ENCODE measurements around the gene ARHGAP21. TPM values are rescaled to one million over a fixed set of nuclear protein-coding genes. Genes with fewer than 3 reads are reported as not detected.
A peak's percentile ranks its signal among the peaks of the same experiment; 100 is the strongest.

The ARHGAP21 gene
- total and polyA plus RNA-seq, 2 experiments from 2014 or later: 15.3 to 44.5 TPM

GRCh38 chr10:24762161-24762924 lies 38.7 kb upstream of the ARHGAP21 start:
- no peak for TF ChIP-seq STAT1 (IDR thresholded peaks at IDR 0.05; ENCODE audit: unreplicated experiment)
- no peak for TF ChIP-seq CTCF (conservative IDR thresholded peaks at IDR 0.05; ENCODE audit: low read depth in 2 of 2)
- TF ChIP-seq ZNF331 (CRISPR knock-in tag; IDR thresholded peaks at IDR 0.05; ENCODE audit: low read depth): no peak
- TF ChIP-seq EZH2 (IDR thresholded peaks at IDR 0.05; ENCODE audit: low read depth, unreplicated experiment): no peak
- TF ChIP-seq ZNF462 (CRISPR knock-in tag; IDR thresholded peaks at IDR 0.05): no peak
- no peak for TF ChIP-seq JUNB (IDR thresholded peaks at IDR 0.05; ENCODE audit: unreplicated experiment)
- TF ChIP-seq NANOG (IDR thresholded peaks at IDR 0.05; ENCODE audit: borderline replicate concordance): no peak
- no peak for TF ChIP-seq POLR2AphosphoS5 (IDR thresholded peaks at IDR 0.05; ENCODE audit: low read depth)
- TF ChIP-seq ZNF114 (CRISPR knock-in tag; IDR thresholded peaks at IDR 0.05): no peak
- TF ChIP-seq ETS1 (IDR thresholded peaks at IDR 0.05): no peak
- no peak for TF ChIP-seq CREB1 (CRISPR knock-in tag; IDR thresholded peaks at IDR 0.05; ENCODE audit: low read depth)
- TF ChIP-seq EZH2phosphoT487 (IDR thresholded peaks at IDR 0.05; ENCODE audit: unreplicated experiment): no peak
- TF ChIP-seq REST (IDR thresholded peaks at IDR 0.05; ENCODE audit: unreplicated experiment): no peak
- Histone ChIP-seq H4K20me1 (replicated peaks; ENCODE audit: insufficient read depth) (no peaks in the 10 kb centered on the region), H3K27me3 (ENCODE audit: insufficient read depth) (no peaks in the 10 kb centered on the region), H3K4me2 (peak overlapping the region; percentile 35), H3K4me1 (ENCODE audit: insufficient read depth) (peaks cover 20% of the 10 kb centered on the region), H3K36me3 (ENCODE audit: insufficient read depth) (no peaks in the 10 kb centered on the region), H3K9me2 (ENCODE audit: insufficient read depth) (no peaks in the 10 kb centered on the region; the same call in 1 of the 2 replicates), H3K4me3 (no peak overlapping the region), H3F3A (replicated peaks; ENCODE audit: low read depth) (no peaks in the 10 kb centered on the region), H2AFZ (peak overlapping the region; percentile 80), H3K79me2 (replicated peaks; ENCODE audit: insufficient read depth) (no peaks in the 10 kb centered on the region), H3K27ac (ENCODE audit: low read depth) (peak overlapping the region; percentile 83)
- H3K9me3 Mint-ChIP-seq: peaks cover 35% of the 10 kb centered on the region
- ATAC-seq: peak; percentile 34; the same call in 2 of the 3 replicates
- peaks cover 32% of the 10 kb centered on the region for H3K36me3 Mint-ChIP-seq (ENCODE audit: low read depth)
- H3K4me3 Mint-ChIP-seq: no peak overlapping the region
- peaks cover 2% of the 10 kb centered on the region for H3K27me3 Mint-ChIP-seq (ENCODE audit: insufficient read depth, low read depth, poor library complexity)
- peaks cover 14% of the 10 kb centered on the region for H3K4me1 Mint-ChIP-seq
- DNase-seq (ENCODE audit: low spot score): peak; percentile 10
- peak overlapping the region; percentile 30; the same call in 1 of the 2 replicates for H3K27ac Mint-ChIP-seq

Data from GM23338 (cell line).